ENCODE results near the gene COX8A.

Gene COX8A

GRCh38 chr11:64023712-64024710 is 49.6 kb downstream of the COX8A start:
- DNase-seq (ENCODE audit: low read depth), result no peak
- no peak overlapping the region for H3K4me3 ChIP-seq (ENCODE audit: control insufficient read depth, low read depth, low read length)
- TF ChIP-seq, protein P1, sequence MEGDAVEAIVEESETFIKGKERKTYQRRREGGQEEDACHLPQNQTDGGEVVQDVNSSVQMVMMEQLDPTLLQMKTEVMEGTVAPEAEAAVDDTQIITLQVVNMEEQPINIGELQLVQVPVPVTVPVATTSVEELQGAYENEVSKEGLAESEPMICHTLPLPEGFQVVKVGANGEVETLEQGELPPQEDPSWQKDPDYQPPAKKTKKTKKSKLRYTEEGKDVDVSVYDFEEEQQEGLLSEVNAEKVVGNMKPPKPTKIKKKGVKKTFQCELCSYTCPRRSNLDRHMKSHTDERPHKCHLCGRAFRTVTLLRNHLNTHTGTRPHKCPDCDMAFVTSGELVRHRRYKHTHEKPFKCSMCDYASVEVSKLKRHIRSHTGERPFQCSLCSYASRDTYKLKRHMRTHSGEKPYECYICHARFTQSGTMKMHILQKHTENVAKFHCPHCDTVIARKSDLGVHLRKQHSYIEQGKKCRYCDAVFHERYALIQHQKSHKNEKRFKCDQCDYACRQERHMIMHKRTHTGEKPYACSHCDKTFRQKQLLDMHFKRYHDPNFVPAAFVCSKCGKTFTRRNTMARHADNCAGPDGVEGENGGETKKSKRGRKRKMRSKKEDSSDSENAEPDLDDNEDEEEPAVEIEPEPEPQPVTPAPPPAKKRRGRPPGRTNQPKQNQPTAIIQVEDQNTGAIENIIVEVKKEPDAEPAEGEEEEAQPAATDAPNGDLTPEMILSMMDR (IDR thresholded peaks at IDR 0.05; ENCODE audit: control insufficient read depth, insufficient read depth, low read depth, low read length, missing control alignments), result no peak

GRCh38 chr11:64025205-64025604 is 50.8 kb downstream of the COX8A start:
- DNase-seq (ENCODE audit: low read depth), result no peak
- no peak overlapping the region for H3K4me3 ChIP-seq (ENCODE audit: control insufficient read depth, low read depth, low read length)
- TF ChIP-seq, protein P1 (IDR thresholded peaks at IDR 0.05; ENCODE audit: control insufficient read depth, insufficient read depth, low read depth, low read length, missing control alignments), result no peak

Measured in AG09309 (cell line).